Measurements from ENCODE around the gene NR2E3.
"Not testable (repeated sequence)": the region's sequence is repeated elsewhere in the genome, so short reads cannot be mapped to it uniquely, and the experiment has no call there.

DNA sequence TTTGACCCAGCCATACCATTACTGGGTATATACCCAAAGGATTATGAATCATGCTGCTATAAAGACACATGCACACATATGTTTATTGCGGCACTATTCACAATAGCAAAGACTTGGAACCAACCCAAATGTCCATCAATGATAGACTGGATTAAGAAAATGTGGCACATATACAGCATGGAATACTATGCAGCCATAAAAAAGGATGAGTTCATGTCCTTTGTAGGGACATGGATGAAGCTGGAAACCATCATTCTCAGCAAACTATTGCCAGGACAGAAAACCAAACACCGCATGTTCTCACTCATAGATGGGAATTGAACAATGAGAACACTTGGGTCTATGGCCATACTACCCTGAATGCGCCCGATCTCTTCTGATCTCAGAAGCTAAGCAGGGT, 47.9 kb downstream of the NR2E3 start:
- TF ChIP-seq, protein P1, sequence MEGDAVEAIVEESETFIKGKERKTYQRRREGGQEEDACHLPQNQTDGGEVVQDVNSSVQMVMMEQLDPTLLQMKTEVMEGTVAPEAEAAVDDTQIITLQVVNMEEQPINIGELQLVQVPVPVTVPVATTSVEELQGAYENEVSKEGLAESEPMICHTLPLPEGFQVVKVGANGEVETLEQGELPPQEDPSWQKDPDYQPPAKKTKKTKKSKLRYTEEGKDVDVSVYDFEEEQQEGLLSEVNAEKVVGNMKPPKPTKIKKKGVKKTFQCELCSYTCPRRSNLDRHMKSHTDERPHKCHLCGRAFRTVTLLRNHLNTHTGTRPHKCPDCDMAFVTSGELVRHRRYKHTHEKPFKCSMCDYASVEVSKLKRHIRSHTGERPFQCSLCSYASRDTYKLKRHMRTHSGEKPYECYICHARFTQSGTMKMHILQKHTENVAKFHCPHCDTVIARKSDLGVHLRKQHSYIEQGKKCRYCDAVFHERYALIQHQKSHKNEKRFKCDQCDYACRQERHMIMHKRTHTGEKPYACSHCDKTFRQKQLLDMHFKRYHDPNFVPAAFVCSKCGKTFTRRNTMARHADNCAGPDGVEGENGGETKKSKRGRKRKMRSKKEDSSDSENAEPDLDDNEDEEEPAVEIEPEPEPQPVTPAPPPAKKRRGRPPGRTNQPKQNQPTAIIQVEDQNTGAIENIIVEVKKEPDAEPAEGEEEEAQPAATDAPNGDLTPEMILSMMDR (IDR thresholded peaks at IDR 0.05; ENCODE audit: low read depth, low read length, poor library complexity, severe bottlenecking): not testable (repeated sequence)
- not testable (repeated sequence) for TF ChIP-seq EZH2phosphoT487 (IDR thresholded peaks at IDR 0.05; ENCODE audit: borderline replicate concordance, low read length)

Measured in DOHH2 (cell line).